ENCODE measurements around the gene MYD88.

The MYD88 gene

DNA sequence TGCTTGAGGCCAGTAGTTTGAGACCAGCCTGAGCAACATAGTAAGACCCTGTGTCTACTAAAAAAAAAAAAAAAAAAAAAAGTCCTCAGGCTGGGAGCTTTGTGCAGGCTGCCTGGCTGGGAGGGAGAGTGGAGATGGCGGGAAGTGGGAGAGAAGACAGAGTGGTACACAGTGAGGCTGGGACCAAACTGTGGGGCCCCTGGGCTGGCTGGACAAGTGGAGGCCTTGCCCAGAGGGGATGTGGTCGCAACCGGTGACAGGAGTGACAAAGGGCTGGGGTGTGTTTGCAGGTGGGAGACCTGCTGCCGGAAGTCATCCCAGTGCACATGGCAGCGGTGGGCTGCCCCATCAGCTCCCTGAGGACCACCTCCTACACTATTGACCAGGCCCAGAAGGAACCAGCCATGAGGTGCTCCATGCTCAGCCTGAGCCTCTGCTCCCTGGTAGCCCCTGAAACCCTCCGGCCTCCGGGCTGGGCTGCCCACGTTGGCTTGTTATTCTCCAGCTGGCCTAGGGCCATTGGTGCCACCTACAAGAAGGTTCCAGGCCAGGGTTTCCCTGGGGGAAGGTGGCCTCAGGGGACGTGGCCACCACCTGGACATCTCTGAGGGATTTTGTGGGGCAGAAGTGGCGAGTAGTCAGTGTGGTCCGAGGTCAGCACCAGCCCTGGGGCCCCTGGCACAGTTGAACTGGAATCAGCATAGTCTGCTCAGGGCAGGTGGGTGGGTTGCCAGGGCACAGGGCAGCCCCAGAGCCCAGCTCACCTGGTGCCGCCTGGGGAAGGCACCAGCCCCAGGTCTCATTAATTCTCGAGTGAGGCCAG lies 24.2 kb upstream of the MYD88 start:
- ATAC-seq, result no peak

DNA sequence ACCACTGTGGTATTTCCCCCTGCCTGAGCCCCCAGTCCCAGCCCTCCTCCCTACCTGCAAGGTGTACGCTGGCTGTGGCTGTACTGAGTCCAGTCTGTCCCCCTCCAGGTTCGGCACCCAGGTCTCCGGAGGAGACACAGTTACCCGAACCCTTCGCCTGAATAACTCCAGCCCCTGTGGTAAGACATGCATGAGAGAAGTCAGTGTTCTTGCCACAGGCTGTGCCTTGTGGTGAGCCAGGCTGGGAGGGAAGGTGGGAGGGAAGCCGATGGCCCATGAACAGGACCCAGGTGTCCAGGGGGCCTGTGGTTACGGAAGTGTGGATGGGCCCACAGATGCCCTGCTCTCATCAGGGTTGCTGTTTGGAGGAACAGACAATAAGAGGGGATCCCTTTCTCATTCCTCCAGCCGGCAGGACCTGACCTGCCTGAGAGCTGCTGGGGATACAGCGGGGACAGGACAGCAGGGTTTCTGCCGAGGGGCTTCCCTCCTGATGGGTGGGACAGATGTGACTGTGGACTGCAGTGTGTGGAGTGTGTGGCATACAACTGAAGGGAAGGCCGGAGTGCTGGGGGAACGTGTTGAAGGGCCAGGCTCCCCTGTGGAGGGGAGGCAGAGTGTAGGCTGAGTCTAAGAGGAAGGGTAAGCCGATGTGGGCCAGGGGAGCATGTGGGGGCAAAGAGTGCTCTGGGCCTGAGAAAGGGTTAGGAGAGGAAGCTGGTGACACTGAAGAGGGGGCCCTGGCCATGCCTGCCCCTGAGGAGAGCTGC lies 23.4 kb upstream of the MYD88 start:
- no peak for ATAC-seq

DNA sequence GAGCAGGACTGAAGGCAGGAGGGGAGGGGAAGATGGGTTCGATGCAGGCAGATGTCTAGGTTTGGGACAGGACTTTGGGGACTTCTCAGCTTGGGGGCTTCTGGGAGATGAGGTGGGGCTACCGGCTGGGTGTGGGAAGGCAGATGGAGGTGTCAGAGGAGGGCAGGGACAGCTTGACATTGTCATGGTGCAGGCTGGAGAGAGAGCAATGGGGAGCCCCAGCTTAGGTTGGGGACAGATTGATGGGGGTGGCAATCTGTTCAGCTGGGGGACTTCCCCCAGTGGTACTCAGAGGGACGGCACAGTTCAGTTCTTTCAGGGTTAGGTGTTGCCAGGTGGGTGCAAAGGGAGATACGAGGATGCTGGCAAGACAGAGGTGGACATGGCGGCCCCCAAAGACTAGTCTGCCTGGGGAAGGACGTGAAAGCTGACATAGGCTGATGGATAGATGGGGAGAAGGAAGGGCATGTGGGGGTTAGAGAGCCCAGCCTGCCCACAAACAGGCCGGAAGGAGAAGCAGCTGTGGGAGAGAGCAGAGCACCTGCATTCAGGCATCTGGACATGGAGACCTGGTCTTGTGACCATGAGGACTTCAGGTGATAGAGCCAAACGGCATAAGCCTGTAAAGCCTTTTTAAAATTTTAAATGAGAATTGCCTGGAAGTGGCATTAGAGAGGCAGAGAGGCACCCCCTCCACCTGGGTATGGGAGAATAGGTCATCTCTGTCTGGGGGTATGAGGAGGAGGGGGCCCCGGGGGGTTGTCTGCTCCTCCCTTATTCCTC lies 22.6 kb upstream of the MYD88 start:
- no peak for ATAC-seq

DNA sequence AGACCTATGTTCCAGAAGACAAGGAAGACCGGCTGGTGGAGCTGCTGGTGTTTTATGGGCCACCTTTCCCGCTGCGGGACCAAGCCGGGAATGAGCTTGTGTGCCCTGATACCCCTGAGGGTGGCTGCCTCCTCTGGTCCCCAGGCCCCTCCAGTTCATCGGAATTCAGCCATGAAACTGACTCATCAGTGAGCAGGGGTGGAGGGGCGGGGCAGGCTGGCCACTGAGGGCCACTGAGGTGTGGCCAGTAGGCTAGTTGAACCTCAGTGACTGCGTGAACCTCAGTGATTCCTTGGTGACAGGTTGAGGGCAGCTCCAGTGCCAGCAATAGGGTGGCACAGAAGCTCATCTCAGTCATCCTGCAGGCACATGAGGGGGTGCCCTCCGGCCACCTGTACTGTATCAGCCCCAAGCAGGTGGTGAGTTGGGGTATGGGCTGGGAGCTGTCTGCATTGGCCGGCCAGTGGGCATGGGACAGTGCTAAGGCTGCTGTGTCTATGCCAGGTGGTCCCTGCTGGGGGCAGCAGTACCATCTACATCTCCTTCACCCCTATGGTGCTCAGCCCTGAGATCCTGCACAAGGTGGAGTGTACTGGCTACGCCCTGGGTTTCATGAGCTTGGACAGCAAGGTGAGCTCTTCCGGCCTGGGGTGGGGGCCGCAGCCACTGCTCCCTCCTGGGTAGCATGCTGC lies 21.8 kb upstream of the MYD88 start:
- no peak for ATAC-seq

DNA sequence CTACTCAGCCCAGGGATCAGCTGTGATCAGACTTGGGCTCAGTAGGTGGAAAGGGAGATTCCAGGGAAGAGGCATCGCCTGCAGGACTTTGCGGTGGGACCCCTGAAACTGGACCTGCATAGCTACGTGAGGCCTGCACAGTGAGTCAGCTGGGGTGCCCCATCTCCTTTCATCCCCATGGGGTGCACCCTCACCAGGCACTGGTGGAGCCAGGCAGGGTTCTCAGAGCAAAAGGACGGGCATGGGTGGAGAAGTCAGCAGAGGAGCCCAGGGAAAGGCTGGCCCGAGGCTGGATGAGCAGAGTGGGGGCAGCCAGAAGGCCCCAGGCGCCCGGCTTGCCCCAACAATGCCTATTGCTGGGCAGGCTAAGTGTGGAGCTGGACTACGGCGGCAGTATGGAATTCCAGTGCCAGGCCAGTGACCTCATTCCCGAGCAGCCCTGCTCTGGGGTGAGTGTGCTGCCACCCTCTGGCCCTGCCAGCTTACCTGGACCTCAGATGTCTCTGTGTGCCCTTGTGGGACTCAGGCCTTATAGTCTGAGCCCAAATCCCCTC lies 21.2 kb upstream of the MYD88 start:
- ATAC-seq, result no peak

DNA sequence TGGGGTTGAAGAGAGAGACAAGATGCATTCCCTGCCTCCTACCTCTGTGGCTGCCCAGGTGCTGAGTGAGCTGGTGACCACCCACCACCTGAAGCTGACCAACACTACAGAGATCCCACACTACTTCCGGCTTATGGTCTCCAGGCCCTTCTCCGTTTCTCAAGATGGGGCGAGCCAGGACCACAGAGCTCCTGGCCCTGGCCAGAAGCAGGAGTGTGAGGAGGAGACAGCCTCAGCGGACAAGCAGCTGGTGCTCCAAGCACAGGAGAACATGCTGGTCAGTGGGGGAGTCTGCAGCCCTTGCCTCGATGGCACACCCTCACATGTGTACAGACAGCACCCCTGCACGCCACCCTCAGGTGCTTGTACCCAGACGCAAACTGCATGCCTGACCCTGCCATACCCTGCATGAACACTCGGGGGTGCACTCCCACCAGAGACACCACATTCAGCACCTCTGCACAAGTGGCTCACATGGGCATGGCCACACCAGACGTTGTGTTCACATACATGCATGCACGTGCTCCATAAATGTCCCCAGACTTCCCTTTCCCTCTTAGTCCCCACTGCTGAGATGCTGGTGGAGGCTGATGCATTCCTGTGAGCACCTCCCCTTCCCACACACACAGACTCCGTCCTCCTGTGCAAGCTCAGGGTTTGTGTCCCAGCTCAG lies 20.6 kb upstream of the MYD88 start:
- peak; percentile 83 to 85 for ATAC-seq

DNA sequence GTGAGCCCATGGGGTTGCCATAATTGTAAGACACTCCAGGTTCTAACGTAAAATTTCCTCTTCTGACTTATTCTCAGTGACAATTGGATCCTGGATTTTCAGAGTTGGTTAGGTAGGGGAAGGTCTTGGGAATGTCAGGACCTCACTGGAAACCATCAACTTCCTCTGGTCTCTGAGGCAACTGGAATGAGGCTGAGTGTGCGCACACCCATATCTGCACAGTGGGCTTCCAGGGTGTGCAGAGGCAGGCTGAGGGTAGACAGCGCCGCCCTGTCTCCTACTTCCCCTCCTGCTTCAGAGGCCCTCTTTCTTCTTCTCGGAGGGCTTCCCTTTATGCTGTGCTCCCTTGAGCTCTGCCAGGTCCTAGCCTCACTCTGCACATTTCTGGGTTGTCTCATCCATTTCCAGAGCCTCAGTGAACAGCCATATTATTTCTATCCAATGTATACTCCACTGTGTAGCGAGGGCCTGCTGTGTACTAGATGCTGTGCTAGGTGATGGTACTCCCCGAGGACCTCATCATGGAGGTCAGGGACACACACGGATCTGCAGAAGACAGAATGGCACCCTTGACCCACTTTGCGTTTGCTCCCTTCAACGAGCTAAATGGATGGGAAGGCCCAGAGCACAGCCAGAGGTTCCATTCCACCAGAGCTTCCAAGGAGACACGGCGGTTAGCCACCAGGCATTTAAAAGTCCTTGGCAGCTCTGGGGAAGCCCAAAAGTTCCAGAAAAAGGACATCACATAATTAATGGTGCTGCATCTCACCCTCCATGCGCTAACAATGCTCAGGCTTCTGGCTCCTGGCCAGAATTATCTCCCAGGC lies 19.8 kb upstream of the MYD88 start:
- no peak for ATAC-seq

DNA sequence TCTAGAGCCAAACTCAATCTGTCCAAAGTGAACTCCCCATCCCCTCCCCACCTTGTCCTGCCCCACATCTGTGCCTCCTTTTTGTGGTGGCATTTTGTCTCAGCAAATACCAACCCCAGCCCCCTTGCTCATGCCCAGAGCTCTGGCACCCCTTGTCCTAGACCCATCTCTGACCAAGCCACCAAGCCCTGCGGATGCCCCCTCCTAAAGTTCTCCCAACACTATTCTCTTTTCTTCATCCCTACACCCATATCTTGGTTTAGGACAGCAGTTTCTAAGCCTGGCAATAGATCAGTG lies 19.3 kb upstream of the MYD88 start:
- ATAC-seq, result no peak

DNA sequence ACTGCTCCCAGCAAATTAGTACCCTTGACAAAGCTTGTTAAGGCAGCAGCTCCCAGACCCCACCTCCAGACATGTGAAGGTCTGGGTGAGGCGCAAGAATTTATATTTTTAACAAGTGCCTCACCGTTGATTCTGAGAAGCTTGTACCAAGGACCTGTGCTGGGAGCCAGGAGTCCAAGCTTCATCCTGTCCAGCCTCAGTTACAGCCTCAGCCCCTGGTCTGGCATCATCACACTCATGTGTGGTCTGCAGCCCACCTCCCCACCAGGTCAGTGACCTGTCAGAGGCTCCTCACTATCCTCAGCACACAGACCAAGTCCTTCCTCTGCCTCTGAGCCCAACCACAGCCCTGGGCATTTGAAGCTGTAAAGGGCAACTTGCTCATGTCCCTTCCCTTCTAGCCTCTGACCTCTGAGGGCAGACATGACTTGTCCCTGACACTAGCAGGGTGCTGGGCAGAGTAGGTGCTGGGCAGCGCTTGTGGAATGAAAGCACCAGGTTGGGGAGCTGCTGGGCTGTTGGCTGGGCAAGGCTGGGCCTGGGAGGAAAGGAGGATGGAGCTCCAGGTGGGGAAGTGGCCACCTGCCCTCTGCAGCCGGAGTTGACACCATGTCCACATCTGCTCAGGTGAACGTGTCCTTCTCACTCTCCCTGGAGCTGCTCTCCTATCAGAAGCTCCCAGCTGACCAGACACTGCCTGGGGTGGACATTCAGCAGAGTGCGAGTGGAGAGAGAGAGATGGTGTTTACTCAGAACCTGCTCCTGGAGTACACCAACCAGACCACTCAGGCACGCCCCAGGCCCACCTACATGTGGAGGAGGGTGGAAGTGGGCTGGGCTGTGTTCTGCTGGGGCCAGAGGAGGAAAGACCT lies 18.4 kb upstream of the MYD88 start:
- no peak for ATAC-seq

DNA sequence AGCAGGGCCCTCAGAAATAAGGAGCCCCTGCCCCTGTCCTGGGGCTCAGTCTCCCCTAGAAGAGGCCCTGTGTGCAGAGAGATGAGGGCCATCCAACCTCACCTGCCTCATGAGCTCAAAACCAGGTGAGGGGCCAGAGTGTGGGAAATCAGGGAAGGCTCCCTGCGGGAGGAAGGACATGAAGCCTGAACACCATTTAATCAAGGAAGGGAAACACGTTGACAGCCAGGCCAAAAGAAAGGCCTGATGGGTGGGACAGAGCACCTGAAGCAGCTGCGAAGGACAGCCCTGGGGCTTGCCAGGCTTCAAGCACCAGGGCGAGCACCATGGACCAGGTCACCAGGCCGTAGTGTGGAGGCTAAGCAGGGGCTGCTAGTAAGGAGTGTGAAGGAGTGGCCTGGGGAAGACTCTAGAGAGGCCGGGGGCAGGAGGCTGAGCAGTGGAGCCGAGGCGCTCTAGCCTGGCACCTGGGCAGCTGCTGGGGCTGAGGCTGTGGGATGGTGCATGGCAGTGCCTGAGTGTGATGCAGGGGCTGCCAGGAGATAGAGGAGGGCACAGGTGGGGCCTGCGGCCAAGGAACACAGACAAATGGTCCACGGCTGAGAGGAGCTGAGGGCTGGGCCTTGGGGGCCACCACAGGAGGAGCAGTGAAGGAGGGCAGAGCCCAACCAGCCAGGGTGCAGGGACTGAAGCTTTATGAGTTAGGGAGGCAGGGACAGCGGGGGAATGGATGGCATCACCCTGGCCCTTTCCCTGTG lies 17.6 kb upstream of the MYD88 start:
- no peak for ATAC-seq

DNA sequence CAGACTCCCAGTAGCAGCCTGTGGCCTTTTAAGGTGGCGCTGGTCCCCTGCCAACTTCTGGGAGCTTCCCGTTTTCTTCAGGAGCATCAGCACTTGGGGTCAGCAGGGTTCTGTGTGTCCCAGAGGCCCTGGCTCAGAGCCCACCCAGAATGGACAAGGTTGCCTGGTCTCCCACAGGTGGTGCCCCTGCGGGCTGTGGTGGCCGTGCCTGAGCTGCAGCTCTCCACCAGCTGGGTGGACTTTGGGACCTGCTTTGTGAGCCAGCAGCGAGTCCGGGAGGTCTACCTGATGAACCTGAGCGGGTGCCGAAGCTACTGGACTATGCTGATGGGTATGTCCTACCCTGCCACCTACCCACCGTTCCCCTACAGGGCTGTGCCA lies 17.0 kb upstream of the MYD88 start:
- no peak for ATAC-seq

DNA sequence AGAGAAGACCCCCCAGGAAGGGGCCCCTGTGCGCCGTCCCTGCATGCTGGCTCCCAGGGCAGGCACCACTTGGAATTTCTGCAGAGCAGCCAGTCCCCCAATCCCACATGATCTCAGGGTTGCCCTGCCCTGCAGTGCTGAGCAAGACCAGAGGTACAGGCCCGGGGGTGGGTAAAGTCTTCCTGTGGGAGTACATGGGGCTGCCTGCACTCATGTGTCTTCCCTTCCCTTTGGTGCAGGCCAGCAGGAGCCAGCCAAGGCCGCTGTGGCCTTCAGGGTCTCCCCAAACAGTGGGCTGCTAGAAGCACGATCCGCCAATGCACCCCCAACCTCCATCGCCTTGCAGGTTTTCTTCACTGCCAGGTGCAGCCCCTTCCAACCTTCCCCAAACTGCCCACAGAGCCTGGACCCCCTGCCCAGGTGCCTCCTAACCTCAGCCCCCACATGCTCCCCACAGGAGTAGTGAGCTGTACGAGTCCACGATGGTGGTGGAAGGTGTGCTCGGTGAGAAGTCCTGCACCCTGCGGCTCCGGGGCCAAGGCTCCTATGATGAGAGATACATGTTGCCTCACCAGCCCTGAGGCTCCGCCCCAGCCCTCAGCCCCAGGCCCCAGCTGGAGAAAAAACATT lies 16.5 kb upstream of the MYD88 start:
- ATAC-seq, result no peak

DNA sequence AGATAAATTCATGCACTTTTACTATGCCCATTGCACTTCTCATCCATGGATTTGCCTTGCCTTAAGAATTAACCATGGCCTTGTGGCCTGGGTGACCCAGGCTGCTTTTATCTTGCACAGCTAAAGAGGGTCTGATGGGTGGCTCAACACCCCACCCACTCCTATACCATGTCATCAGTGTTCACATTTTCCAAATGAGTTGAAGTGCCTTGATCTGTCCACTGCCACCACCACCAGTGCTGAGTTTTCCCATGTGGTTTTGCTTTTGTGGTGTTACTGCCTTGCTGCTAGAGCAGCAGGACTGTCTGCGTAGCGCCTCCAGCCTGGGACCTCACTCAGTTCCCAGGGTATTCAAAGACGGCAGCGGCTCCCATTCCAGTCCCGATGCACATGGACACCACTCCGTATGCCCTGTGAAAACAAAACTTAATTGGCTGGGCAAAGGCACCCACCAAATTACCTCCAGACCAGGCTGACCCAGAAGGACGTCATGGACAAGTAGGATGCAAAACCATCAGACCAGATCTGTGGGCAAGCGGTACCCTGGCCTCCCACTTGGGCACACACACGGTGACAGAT lies 15.7 kb upstream of the MYD88 start:
- no peak for ATAC-seq

DNA sequence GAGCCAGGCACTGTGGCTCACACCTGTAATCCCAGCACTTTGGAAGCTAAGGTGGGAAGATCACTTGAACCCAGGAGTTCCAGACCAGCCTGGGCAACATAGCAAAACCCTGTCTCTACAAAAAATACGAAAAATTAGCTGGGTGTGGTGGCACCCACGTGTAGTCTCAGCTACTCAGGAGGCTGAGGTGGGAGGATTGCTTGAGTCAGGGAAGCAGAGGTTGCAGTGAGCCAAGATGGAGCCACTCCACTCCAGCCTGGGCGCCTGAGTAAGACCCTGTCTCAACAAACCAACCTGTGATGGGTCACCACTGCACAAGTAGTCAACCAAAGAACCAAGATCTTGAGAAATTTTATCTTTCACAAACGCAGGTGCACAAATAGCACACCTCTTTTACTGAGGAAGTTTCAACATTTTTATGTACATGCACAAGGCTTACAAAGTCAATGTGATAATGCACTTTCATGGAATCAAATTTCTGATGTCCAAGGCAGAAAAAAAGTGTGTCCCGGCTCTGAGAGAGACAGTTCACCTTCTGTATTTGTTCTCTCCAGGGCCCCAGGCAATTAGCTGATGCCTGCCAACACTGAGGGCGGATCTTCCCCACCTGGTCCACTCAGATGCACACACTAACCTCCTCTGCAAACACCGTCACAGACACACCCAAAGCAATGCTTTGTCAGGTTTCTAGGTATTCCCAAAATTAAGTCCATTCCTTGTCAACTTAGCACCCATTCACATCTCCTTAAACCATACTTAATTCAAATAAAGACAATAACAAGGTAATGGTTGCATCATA lies 13.9 kb upstream of the MYD88 start:
- ATAC-seq, result no peak

DNA sequence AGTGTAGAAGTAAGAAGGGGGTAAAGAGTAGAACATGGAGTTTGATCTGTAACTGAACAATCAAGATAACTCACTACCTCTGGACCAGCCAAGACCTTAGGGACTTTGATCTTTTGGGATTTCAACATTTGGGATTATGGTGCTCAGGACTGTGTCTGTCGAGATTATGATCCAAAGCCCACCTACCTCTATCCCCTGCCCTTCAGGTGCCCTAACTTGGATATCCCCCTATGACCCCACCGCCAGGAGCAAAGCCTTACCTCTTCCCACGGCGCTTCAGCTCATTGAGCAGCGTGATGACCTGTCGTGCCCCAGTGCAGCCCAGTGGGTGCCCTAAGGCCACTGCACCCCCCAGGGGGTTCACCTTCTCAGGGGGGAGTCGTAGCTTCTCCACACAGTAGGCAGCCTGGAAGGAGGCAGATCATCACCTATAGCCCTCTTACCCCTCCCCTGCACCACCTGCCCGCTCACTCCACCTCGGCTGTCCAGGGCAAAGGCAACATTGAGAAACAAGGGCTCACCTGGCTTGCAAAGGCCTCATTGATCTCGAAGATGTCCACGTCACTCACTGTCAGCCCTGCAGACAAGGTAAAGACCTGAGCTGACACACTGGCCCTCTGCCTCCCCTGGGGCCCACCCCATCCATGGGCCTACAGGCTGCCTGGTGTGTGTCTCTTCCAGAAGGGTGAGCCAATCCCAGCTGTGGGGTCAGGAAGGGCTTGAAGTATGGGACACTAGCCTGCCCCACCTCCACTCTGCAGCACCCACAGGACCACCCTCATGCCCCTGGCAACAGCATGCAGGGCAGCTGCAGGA lies 12.9 kb upstream of the MYD88 start:
- no peak for ATAC-seq

DNA sequence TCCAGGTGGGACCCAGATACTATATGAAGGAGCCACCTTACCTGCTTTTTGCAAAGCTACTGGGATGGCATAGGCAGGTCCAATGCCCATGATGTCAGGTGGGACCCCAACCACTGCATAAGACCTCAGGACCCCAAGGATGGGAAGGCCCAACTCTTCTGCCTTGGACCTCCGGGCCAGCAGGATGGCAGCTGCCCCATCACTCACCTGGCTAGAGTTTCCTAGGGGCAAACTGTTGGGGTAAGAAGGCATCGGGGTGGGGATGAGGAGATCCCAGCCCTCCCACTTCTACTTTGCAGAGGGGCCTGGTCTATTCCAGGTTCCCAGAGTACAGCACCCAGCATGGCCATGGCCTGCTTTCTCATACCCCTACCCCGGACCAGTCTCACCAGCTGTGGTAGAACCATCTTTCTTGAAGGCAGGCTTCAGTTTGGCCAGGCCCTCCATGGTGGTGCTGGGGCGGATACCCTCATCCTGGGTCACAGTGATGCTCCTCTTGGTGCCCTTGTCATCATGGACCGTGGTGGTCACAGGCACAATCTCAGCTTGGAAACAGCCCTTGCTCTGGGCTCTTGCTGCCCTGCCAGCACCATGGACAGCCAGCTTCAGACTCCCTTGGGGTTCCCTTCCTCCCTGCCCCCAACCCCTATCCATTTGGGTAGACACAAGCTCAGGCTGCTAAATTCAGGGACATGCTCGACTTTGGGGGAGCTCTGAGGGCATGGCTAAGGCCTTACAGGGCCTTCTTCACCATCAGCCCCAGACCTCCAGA lies 12.2 kb upstream of the MYD88 start:
- ATAC-seq, result no peak
